NB4 (cell line): Measurements from ENCODE around the gene MALRD1.

Source experiments
- POLR2A ChIP-seq: IDR thresholded peaks from 2 replicates; pipeline ENCODE4 v1.6.1; 2011; ENCODE audit warnings: mild to moderate bottlenecking; ENCODE audit not compliant: insufficient read length; ENCODE audit errors: extremely low read depth
- TF ChIP-seq, protein P1 (sequence below): IDR thresholded peaks from one replicate; pipeline ENCODE4 v1.5.1; 2012; ENCODE audit warnings: low read depth, low read length

GRCh38 chr10:19226025-19226424 lies 177.4 kb downstream of the MALRD1 start:
- TF ChIP-seq POLR2A: no peak
- TF ChIP-seq, protein P1, sequence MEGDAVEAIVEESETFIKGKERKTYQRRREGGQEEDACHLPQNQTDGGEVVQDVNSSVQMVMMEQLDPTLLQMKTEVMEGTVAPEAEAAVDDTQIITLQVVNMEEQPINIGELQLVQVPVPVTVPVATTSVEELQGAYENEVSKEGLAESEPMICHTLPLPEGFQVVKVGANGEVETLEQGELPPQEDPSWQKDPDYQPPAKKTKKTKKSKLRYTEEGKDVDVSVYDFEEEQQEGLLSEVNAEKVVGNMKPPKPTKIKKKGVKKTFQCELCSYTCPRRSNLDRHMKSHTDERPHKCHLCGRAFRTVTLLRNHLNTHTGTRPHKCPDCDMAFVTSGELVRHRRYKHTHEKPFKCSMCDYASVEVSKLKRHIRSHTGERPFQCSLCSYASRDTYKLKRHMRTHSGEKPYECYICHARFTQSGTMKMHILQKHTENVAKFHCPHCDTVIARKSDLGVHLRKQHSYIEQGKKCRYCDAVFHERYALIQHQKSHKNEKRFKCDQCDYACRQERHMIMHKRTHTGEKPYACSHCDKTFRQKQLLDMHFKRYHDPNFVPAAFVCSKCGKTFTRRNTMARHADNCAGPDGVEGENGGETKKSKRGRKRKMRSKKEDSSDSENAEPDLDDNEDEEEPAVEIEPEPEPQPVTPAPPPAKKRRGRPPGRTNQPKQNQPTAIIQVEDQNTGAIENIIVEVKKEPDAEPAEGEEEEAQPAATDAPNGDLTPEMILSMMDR: no peak
